Mammary epithelial cell (primary cell): Measurements from ENCODE around the gene NOTCH1.

Source experiments
- CTCF ChIP-seq, 2 donors: IDR thresholded peaks in 1 of 2; conservative IDR thresholded peaks in 1 of 2; 2 replicates each; pipeline ENCODE4 v1.5.1; 2011 to 2012; ENCODE audit warnings: inconsistent platforms in 2 of 2, low read length in 2 of 2, mild to moderate bottlenecking in 2 of 2, control low read depth in 1 of 2, low read depth in 1 of 2; ENCODE audit not compliant: insufficient read depth in 1 of 2; ENCODE audit errors: extremely low read depth in 1 of 2
- EZH2 ChIP-seq: IDR thresholded peaks from 2 replicates; pipeline ENCODE4 v1.6.1; 2012; ENCODE audit warnings: low read length, inconsistent platforms, borderline replicate concordance

GRCh38 chr9:136588663-136589464 lies 43.0 kb upstream of the NOTCH1 start:
- TF ChIP-seq CTCF (conservative IDR thresholded peaks at IDR 0.05 in 1 of 2, IDR thresholded peaks at IDR 0.05 in 1 of 2; ENCODE audit: extremely low read depth in 1 of 2, insufficient read depth in 1 of 2, low read depth in 1 of 2, low read length in 2 of 2) (no peak), EZH2 (no peak)
